Activated naive CD4-positive, alpha-beta T cell treated with Interleukin-2 at 50 U/mL for 16 hours (primary cell): ENCODE measurements around the gene NT5DC1.
A peak's percentile ranks its signal among the peaks of the same experiment; 100 is the strongest.

Experiments used
- DNase-seq: peaks from one replicate; pipeline ENCODE4 v3.0.0-alpha.2; 2020

Gene NT5DC1

GRCh38 chr6:116248577-116248976, 147.9 kb downstream of the NT5DC1 start:
- no peak for DNase-seq

- DNase-seq = no peak
These were observed 151.1 kb downstream of the NT5DC1 start for GRCh38 chr6:116251568-116252384.

- no peak for DNase-seq
These were observed 152.5 kb downstream of the NT5DC1 start for GRCh38 chr6:116253188-116253504.

- DNase-seq = peak; percentile 89
These were observed 153.0 kb downstream of the NT5DC1 start, which contains the start of gene TSPYL4 for GRCh38 chr6:116253505-116254296. Gene TSPYL4 (minus strand): TSS chr6:116254075. CDS start chr6:116254008, 67 bp downstream.

- no peak for DNase-seq
These were observed 153.8 kb downstream of the NT5DC1 start for GRCh38 chr6:116254297-116255056.

GRCh38 chr6:116255246-116255800, 154.7 kb downstream of the NT5DC1 start:
- no peak for DNase-seq

GRCh38 chr6:116256694-116257093, 156.0 kb downstream of the NT5DC1 start:
- no peak for DNase-seq

- no peak for DNase-seq
These were observed 157.9 kb downstream of the NT5DC1 start for GRCh38 chr6:116258520-116258919.

GRCh38 chr6:116263353-116263752, 162.7 kb downstream of the NT5DC1 start:
- DNase-seq = no peak

- DNase-seq = no peak
These were observed 164.6 kb downstream of the NT5DC1 start for GRCh38 chr6:116265041-116265829.

GRCh38 chr6:116266803-116267202, 166.2 kb downstream of the NT5DC1 start:
- no peak for DNase-seq

- DNase-seq = no peak
These were observed 167.4 kb downstream of the NT5DC1 start for GRCh38 chr6:116267836-116268588.

- DNase-seq = no peak
These were observed 168.1 kb downstream of the NT5DC1 start for GRCh38 chr6:116268589-116269293.

GRCh38 chr6:116271149-116271708, 170.6 kb downstream of the NT5DC1 start:
- DNase-seq = no peak

- no peak for DNase-seq
These were observed 176.5 kb downstream of the NT5DC1 start for GRCh38 chr6:116277124-116277523.

- DNase-seq = no peak
These were observed 177.8 kb downstream of the NT5DC1 start for GRCh38 chr6:116278481-116278829.

GRCh38 chr6:116278854-116279231, 178.2 kb downstream of the NT5DC1 start:
- no peak for DNase-seq

GRCh38 chr6:116279232-116280160, 178.8 kb downstream of the NT5DC1 start, which contains the start of gene TSPYL1:
Gene TSPYL1 (minus strand): TSS chr6:116279930. CDS start chr6:116279830, 100 bp downstream.
- peak; percentile 94 for DNase-seq
